Measurements from ENCODE around the gene EHHADH. TPM values are rescaled to one million over a fixed set of nuclear protein-coding genes. Genes with fewer than 3 reads are reported as not detected.

The EHHADH gene
- total and polyA plus RNA-seq, 8 donors: 7.4 to 13.5 (median 12.0) TPM

DNA sequence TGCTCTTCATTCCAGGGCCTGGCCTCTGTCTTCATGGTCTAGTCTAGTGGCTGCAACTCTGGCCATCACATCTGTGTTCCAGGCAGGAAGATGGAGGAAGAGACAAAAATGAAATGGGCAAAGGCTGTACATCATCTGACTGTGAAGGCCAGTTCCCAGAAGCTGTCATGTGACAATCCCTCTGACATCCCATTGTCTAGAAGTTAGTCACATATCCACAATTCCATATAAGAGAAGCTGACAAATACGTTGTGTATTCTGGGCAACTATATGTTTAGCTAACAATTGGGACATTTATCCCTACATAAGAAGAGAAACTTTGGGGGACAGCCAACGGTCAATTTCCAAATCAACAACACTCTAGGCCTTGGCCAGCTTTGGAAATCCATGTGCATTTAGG, 66.5 kb downstream of the EHHADH start:
- DNase-seq: no peak
- no peak for ATAC-seq
- Histone ChIP-seq H3K4me3 (no peak overlapping the region), H3K4me1 (no peaks in the 10 kb centered on the region), H3K27ac (no peak overlapping the region), H3K27me3 (no peaks in the 10 kb centered on the region), H3K36me3 (peaks cover 0 to 5% of the 10 kb centered on the region in 2 donors), H3K9me3 (no peaks in the 10 kb centered on the region)
- TF ChIP-seq CTCF (IDR thresholded peaks at IDR 0.05): no peak
- intact Hi-C loops (cut with DNase I): no loop called here

DNA sequence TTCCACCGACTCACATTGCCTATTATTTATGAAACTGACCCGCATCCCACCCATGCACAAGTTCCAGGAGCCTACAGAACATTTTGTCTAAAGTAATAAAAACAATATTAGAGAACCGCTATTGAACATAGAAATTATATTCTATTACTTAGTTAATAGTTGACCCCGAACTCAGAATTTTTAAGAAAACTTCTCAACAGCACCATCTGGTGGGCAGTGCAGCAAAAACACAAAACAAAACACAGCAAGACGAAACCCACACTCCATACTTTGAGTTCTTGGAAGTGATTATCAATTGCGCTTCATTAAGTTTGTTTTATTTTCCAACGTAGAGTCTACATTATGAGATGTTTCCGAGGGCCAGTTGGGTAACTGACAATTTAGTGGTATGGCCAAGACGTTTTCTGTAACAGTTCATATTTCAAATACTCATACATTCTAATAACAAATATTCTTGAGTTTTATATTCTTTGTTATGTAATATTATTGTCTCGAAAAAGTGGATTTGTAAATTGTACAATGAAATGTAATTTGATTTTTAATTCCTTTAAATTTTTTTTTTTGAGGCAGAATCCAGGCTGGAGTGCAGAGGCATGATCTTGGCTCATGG, 77.0 kb downstream of the EHHADH start:
- Histone ChIP-seq H3K9me3 (no peaks in the 10 kb centered on the region), H3K4me3 (no peak overlapping the region), H3K36me3 (no peaks in the 10 kb centered on the region), H3K27me3 (no peaks in the 10 kb centered on the region), H3K4me1 (peaks cover 5 to 16% of the 10 kb centered on the region in 2 donors), H3K27ac (no peak overlapping the region)
- intact Hi-C loops (cut with DNase I): loop anchor here in 1 of 2 donors (5.0 kb wide), 1 partner anchor 300 kb away; no protein-coding TSS in a partner anchor
- ATAC-seq (peak; percentile 69), DNase-seq (peak in 2 of 4 donors; percentile 37 to 54)
- peak; percentile 59 to 63 for TF ChIP-seq CTCF (IDR thresholded peaks at IDR 0.05)

DNA sequence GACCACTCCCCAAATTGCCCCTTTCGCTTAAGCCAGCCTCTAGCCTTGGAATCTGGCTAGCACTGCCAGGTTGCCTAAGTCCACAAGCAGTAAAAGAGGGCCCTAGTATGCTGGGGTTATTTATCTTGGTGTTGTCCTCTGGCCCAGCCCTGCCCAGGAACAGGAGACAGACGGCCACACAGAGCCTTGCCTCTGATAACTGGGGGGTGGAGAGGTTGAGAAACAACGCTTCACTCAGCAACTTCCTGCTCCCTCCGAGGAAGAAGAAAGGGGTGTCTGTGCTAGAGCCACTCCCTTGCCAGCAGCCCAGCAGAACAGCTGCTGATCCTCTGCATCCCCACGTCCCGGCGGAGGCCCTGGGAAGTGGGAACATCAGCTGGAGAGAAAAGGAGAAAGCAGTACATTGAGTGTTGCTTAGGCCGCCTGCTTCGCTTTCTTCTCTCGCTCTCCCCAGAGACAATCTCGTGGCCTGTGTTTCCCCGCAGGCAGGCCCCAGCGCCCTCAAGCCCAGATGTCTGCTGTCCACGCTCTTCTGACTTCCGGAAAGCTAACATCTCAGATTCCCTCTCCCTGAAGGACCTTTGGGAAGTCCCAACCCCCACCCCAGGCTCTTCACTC, 78.4 kb downstream of the EHHADH start:
- peak in 2 of 4 donors; percentile 58 to 78 for DNase-seq
- peaks cover 5 to 16% of the 10 kb centered on the region in 2 donors for H3K4me1 ChIP-seq
- H3K9me3 ChIP-seq: no peaks in the 10 kb centered on the region
- no peaks in the 10 kb centered on the region for H3K27me3 ChIP-seq
- H3K27ac ChIP-seq: peak overlapping the region in 1 of 2 donors; percentile 76
- H3K4me3 ChIP-seq: no peak overlapping the region
- ATAC-seq: peak; percentile 79
- intact Hi-C loops (cut with DNase I): loop anchor here in 1 of 2 donors (5.0 kb wide), 1 partner anchor 298 kb away; no protein-coding TSS in a partner anchor
- H3K36me3 ChIP-seq: no peaks in the 10 kb centered on the region
- no peak for TF ChIP-seq CTCF (IDR thresholded peaks at IDR 0.05)

DNA sequence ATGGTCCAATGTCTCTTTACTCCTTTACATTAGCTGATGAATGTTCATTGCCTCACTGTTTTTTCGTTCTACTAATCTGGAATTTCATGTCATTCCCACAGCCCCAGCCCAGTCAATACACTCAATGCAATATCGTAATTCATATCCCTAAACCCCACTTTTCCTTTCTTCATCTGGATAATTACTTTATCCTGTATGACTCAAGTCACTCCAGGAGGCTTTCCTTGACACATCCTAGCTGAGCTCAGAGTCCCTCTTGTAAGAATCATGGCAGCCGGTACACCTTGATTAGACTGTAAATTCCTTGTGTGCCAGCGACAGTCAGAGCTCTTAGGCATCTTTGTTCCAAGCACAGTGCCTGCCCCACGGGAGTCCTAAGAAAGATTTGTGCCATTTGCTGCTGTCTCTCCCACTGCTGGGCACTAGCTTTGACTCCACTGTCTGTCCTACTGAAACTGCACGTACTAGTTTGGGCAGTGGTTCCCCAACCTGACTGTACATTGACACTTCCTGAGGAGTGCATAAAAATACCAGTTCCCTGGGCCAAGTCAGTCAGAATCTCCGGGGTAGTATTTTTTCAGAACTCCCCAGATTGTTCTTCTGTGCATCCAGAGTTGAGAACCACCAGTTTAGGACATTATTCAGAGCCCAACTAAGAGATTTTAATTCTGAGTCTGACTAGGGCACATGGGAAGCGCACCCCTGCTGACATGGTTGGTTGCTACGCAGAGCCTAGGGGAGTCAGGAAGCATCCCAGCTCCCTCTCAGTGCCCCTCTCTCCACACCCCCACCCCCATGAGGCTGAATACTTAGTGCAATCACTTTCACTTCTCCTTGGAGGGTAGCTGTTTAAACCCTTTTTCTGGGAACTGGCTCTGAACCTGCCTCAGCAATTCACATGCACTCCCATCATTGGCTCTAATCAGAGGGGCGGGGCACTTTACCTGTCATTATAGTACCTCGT, 81.5 kb downstream of the EHHADH start:
- H3K4me1 ChIP-seq: peaks cover 5 to 16% of the 10 kb centered on the region in 2 donors
- no peak for ATAC-seq
- no peak overlapping the region for H3K27ac ChIP-seq
- no peaks in the 10 kb centered on the region for H3K36me3 ChIP-seq
- H3K4me3 ChIP-seq: no peak overlapping the region
- intact Hi-C loops (cut with DNase I): no loop called here
- no peak for DNase-seq
- H3K9me3 ChIP-seq: no peaks in the 10 kb centered on the region
- no peak for TF ChIP-seq CTCF (IDR thresholded peaks at IDR 0.05)
- no peaks in the 10 kb centered on the region for H3K27me3 ChIP-seq
